HepG2 (cell line): ENCODE data around the gene CEP162. TPM values are rescaled to one million over a fixed set of nuclear protein-coding genes. Genes with fewer than 3 reads are reported as not detected.
A peak's percentile ranks its signal among the peaks of the same experiment; 100 is the strongest.
"Not testable (repeated sequence)": the region's sequence is repeated elsewhere in the genome, so short reads cannot be mapped to it uniquely, and the experiment has no call there.

Experiments used
- ATAC-seq: fragments of 200-7000 bp; cut with Tn5 transposase; 3 replicates; pipeline ENCODE4 v1.9.1; 2020; ENCODE audit warnings: mild to moderate bottlenecking, moderate library complexity
- BruUV-seq: library from RNA; stranded (reverse); fragments of 400-500 nt; replicated peaks from 2 replicates; lab custom pipeline; 2021; lab: Mats Ljungman, UMichigan
- CTCF ChIA-PET: fragments of 300-600 bp; formaldehyde crosslinking; extraction: SDS; loops from one replicate; lab custom pipeline; 2021; ENCODE audit warnings: low total read pairs, inconsistent platforms, low intra/inter-chr PET ratio; lab: Yijun Ruan, JAX
- POLR2A ChIA-PET: fragments of 350-600 bp; sonication (Branson Sonifier 250); formaldehyde crosslinking; loops from one replicate; lab custom pipeline; 2020; ENCODE audit warnings: antibody characterized with exemption, inconsistent platforms; lab: Yijun Ruan, JAX
- DNase-seq: peaks from one replicate; pipeline ENCODE4 v3.0.0-alpha.2; 2015; ENCODE audit warnings: low spot score
- FAIRE-seq: peaks from 3 replicates; lab custom pipeline; 2011; peaks lifted over from hg19 to GRCh38; lab: Jason Lieb, UNC
- H2AFZ ChIP-seq: one replicate; pipeline ENCODE4 v1.6.1; 2011; ENCODE audit warnings: low read length, inconsistent platforms
- H3K27ac ChIP-seq: fragments of 300-600 bp; 3 replicates; pipeline ENCODE4 v1.8.0; 2011; ENCODE audit warnings: mixed run types, mild to moderate bottlenecking, mixed read lengths, low read length, inconsistent platforms; ENCODE audit not compliant: insufficient read depth; ENCODE audit errors: extremely low read length
- H3K27me3 ChIP-seq, 2 experiments: fragments of 200-600 bp in 1 of 2; 2 replicates in 1 of 2; 3 replicates in 1 of 2; pipeline versions ENCODE4 v1.6.0 to v1.8.0; 2011; ENCODE audit warnings: low read length in 2 of 2, mild to moderate bottlenecking in 2 of 2, moderate library complexity in 2 of 2, inconsistent platforms in 1 of 2; ENCODE audit not compliant: insufficient read depth in 2 of 2, control insufficient read depth in 1 of 2
- H3K36me3 ChIP-seq, 2 experiments: fragments of 200-600 bp in 1 of 2; replicated peaks in 1 of 2; 2 replicates in 1 of 2; 3 replicates in 1 of 2; pipeline versions ENCODE4 v1.5.1 to v1.8.0; 2011; ENCODE audit warnings: low read length in 2 of 2, inconsistent platforms in 1 of 2; ENCODE audit not compliant: insufficient read depth in 2 of 2, control insufficient read depth in 1 of 2
- H3K4me1 ChIP-seq: 2 replicates; pipeline ENCODE4 v1.5.1; 2012; ENCODE audit warnings: low read length, inconsistent platforms; ENCODE audit not compliant: insufficient read depth
- H3K4me2 ChIP-seq: 2 replicates; pipeline ENCODE4 v1.6.0; 2011; ENCODE audit warnings: low read depth, low read length, inconsistent platforms
- H3K4me3 ChIP-seq, 3 experiments: fragments of 200-600 bp in 1 of 3; sonication (generic), shearing (Covaris generic) in 1 of 3; replicated peaks in 1 of 3; 2 replicates each; pipeline ENCODE4 v1.5.1; 2011 to 2016; ENCODE audit warnings: low read length in 3 of 3, inconsistent platforms in 2 of 3, low read depth in 2 of 3, mild to moderate bottlenecking in 2 of 3, control low read depth in 1 of 3, mixed read lengths in 1 of 3; ENCODE audit not compliant: insufficient read depth in 1 of 3
- H3K79me2 ChIP-seq: one replicate; pipeline ENCODE4 v1.6.1; 2011; ENCODE audit warnings: low read length, inconsistent platforms; ENCODE audit not compliant: insufficient read depth
- H3K9ac ChIP-seq: 2 replicates; pipeline ENCODE4 v1.6.0; 2011; ENCODE audit warnings: mild to moderate bottlenecking, low read depth, low read length, inconsistent platforms; ENCODE audit not compliant: insufficient read depth
- H3K9me3 ChIP-seq: 2 replicates; pipeline ENCODE4 v1.5.1; 2012; ENCODE audit warnings: mild to moderate bottlenecking, low read length
- H4K20me1 ChIP-seq: 2 replicates; pipeline ENCODE4 v1.6.0; 2011; ENCODE audit warnings: inconsistent platforms, mild to moderate bottlenecking, low read length, moderate library complexity; ENCODE audit not compliant: insufficient read depth
- DNMT3B ChIP-seq: conservative IDR thresholded peaks from 2 replicates; pipeline ENCODE4 v1.6.1; 2016; ENCODE audit warnings: missing biosample characterization, control low read depth
- NFE2L1 ChIP-seq: sonication (generic); formaldehyde crosslinking; IDR thresholded peaks from 2 replicates; pipeline ENCODE4 v1.4.0; 2020; ENCODE audit warnings: missing genetic modification reagents, mild to moderate bottlenecking, borderline replicate concordance
- PAX8 ChIP-seq: sonication (generic); formaldehyde crosslinking; IDR thresholded peaks from 2 replicates; pipeline ENCODE4 v1.8.0; 2022; ENCODE audit warnings: mild to moderate bottlenecking, missing genetic modification reagents, borderline replicate concordance
- THRA ChIP-seq: sonication (generic); formaldehyde crosslinking; IDR thresholded peaks from 2 replicates; pipeline ENCODE4 v1.4.0; 2020; ENCODE audit warnings: missing genetic modification reagents, borderline replicate concordance
- ZNF431 ChIP-seq: sonication (generic); formaldehyde crosslinking; IDR thresholded peaks from 2 replicates; pipeline ENCODE4 v1.9.0; 2022; ENCODE audit warnings: missing genetic modification reagents, low read depth, mild to moderate bottlenecking, borderline replicate concordance
- WGBS: methylation state at CpG from one replicate; pipeline ENCODE4 v1.1.6; 2017; ENCODE audit warnings: low lambda C conversion rate; 5-methylcytosine and 5-hydroxymethylcytosine counted together
- in situ Hi-C: cut with HindIII; loops from 2 replicates; pipeline ENCODE4 v1.10.0; 2017; ENCODE audit warnings: low pct_unique_long_range_greater_than_20kb; ENCODE audit not compliant: extremely low pct_ligation_motif_present
- intact Hi-C: fragments of 100-400 bp; cut with micrococcal nuclease; formaldehyde crosslinking; loops from one replicate; pipeline ENCODE4 v1.10.0; 2022; ENCODE audit not compliant: unreplicated experiment
- polyA plus RNA-seq, 8 experiments: library from polyadenylated mRNA; depleted of rRNA in 3 of 8; stranded (reverse) in 7 of 8; unstranded in 1 of 8; fragments of >200 nt; fragmentation: Illumina TruSeq in 4 of 8; extraction: Trizol in 4 of 8; gene quantifications; 2 replicates each; pipeline versions ENCODE4 v1.2.1 to v1.2.3, GENCODE V29; 2011 to 2016; ENCODE audit warnings: low read depth in 4 of 8, missing spikeins in 1 of 8, mixed read lengths in 1 of 8; ENCODE audit not compliant: insufficient read depth in 1 of 8
- total RNA-seq, 5 experiments: library from RNA; depleted of rRNA; stranded (reverse); fragments of >200 nt; fragmentation: Illumina TruSeq; extraction: Trizol; gene quantifications; 2 replicates each; pipeline ENCODE4 v1.2.3, GENCODE V29; 2016; ENCODE audit warnings: low read depth in 1 of 5

CEP162 gene
- total and polyA plus RNA-seq, 2 of the 13 experiments (the other 11 are each of a cell fraction or from before 2014, with no cell fraction given), result 0.50 to 7.9 TPM

- H3K4me1 ChIP-seq, result no peaks in the 10 kb centered on the region
- ChIA-PET POLR2A (no interaction called here), CTCF (no interaction called here)
- H3K36me3 ChIP-seq, result no peaks in the 10 kb centered on the region
- no peak for TF ChIP-seq THRA
- TF ChIP-seq PAX8 (CRISPR knock-in tag), result no peak
- TF ChIP-seq NFE2L1 (CRISPR knock-in tag), result no peak
- TF ChIP-seq DNMT3B, result no peak
- no peak overlapping the region for H3K4me3 ChIP-seq
- no peaks in the 10 kb centered on the region for H4K20me1 ChIP-seq
- no peak overlapping the region for H3K4me2 ChIP-seq
- no peaks in the 10 kb centered on the region for H3K9me3 ChIP-seq
- no peaks in the 10 kb centered on the region for H3K79me2 ChIP-seq
- intact Hi-C loops (no loop called here), in situ Hi-C loops (no loop called here)
- DNase-seq (no peak), FAIRE-seq (no peak), ATAC-seq (no peak)
- H2AFZ ChIP-seq, result no peak overlapping the region
- no TSS peak for BruUV-seq
- no peak overlapping the region for H3K9ac ChIP-seq
- no peak overlapping the region for H3K27ac ChIP-seq
- H3K27me3 ChIP-seq, result no peaks in the 10 kb centered on the region
Measured at GRCh38 chr6:84107495-84107894, 119.9 kb downstream of the CEP162 start.

- H3K4me1 ChIP-seq, H3K27me3 ChIP-seq, H3K36me3 ChIP-seq, FAIRE-seq, ATAC-seq, H3K9me3 ChIP-seq, H3K4me3 ChIP-seq, H3K27ac ChIP-seq, intact Hi-C loops, H3K79me2 ChIP-seq, BruUV-seq, H2AFZ ChIP-seq, in situ Hi-C loops, H3K9ac ChIP-seq, CTCF ChIA-PET, POLR2A ChIA-PET, H3K4me2 ChIP-seq, H4K20me1 ChIP-seq: not testable (repeated sequence)
- WGBS, result 19% methylated on average over 3 of the region's 3 CpGs
- DNase-seq, result peak; percentile 4
- peak; percentile 77; the same call in 1 of the 2 replicates for TF ChIP-seq ZNF431 (CRISPR knock-in tag)
Measured at GRCh38 chr6:84105215-84105924, 122.1 kb downstream of the CEP162 start.
